GM19324 (cell line): ENCODE results near the gene KIRREL2.
"Not testable (repeated sequence)": the region's sequence is repeated elsewhere in the genome, so short reads cannot be mapped to it uniquely, and the experiment has no call there.

Experiments
- ATAC-seq: cut with Tn5 transposase; IDR thresholded peaks from one replicate; pipeline ENCODE4 v1.9.1; 2021; ENCODE audit warnings: mild to moderate bottlenecking, moderate library complexity; ENCODE audit not compliant: unreplicated experiment, low FRiP score

Gene KIRREL2

DNA sequence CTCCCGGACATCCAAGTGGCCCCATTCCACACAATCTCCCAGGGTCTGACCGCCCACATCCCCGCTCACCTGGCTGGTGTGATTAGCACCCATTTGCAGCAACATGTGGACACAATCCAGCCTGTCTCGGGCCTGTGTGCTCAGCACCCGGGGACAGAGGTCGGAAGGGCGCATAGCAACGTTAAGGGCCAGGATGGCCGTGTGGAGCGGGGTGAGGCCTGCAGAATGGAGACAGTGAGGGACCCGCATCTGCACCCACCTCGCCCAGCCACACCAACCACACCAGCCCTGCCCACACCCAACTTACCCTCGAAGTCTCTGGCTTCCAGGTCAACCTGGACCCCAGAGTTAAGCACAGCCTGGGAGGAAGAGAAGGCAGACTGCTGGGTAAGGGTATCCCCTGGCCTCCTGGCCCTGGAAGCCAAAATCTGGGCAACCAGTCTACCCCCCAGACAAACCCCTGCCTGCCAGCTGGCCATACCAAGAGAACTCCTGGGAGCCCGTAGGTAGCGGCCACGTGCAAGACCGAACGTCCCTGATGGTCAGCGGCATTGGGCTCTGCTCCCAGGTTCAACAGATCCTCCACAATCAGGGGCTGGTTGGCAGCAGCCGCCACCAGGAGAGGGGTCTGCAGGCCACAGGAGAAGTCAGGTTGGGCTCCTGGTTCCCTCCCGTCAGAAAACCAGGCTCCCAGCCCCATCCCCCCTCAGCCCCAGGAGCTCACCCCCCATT, 39.4 kb downstream of the KIRREL2 start:
- no peak for ATAC-seq

GRCh38 chr19:35896643-35897040, 39.9 kb downstream of the KIRREL2 start:
- no peak for ATAC-seq

- ATAC-seq = no peak
These were observed 41.2 kb downstream of the KIRREL2 start for GRCh38 chr19:35897706-35898451.

DNA sequence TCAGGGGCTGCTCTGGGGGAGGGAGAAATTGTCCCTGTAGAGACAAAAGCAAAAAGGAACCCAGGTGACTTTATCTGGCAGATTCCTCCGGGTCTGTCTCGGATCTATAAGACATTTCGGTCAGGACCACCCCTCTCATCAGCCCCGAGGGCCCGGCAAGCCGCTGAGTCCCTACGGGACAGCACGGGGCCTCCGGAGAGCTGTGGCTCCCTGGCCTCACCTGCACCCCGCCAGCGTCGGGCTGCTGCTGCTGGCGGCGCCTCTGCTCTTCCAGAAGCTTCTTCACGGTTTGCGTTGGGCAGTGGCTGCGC, 41.7 kb downstream of the KIRREL2 start:
- ATAC-seq = no peak

DNA sequence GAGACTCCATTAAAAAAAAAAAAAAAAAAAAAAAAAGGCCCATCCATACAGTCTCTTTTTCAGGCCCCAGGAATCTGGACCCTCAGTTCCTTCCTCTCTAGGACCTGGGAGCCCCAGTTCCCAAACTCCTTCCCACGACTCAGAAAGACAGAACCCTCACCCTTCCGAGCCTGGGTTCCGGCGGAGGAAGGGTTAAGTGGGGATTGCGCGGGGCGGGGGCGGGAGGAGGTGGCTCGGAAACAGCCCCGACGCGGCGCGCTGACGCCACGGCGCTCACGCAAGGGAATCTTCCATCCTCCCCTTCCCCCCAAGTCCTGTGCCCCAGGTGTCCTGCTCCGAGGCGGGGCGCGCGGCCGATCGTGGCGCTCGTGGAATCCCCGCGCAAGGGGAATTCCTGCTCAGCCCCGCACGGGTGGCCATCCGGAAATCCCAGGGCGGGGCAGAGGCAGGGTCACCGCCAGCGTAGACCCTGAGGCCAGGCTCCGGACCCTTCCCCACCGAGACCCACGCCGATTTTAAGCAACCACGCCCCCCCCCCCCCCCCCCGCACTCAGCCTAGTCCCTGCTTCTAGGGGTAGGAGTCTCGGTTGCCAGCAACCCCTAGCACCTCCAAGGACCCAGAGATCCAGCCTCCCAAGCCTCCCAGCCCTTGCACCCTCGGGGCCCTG, 43.0 kb downstream of the KIRREL2 start:
- peak; percentile 46 for ATAC-seq

DNA sequence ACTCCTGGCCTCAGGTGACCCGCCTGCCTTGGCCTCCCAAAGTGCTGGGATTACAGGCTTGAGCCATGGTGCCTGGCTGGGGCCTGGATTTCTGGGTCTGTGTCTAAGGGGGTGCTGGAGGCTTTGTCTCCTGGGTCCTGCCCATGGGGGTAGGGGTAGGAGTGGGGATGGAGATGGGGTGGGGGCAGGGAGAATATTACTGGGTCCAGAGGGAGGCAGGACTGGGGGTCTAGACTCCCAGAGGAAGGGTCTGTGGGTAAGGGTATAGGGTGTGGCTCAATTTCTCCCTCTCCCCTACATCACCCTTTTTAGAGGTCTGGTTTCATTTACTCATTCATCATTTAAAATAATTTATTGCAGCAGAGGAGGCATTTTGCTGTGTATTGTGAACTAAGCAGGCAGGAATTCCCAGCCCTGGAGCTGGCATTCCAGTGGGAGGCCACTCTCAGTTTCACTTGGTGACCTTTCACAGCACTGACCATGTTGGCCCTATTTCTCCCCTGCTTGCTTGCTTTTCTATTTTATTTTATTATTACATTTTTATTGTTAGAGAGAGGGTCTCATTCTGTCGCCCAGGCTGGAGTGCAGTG, 44.4 kb downstream of the KIRREL2 start:
- ATAC-seq = no peak

GRCh38 chr19:35901854-35902661, 45.3 kb downstream of the KIRREL2 start, which contains the start of gene HCST:
TSS of gene HCST (plus strand) at chr19:35902529. CDS start at chr19:35902594, 65 bp downstream.
- no peak for ATAC-seq

- ATAC-seq = no peak
These were observed 46.3 kb downstream of the KIRREL2 start for GRCh38 chr19:35902870-35903475.

GRCh38 chr19:35903550-35904179, 47.0 kb downstream of the KIRREL2 start:
- peak; percentile 33 for ATAC-seq

- no peak for ATAC-seq
These were observed 47.8 kb downstream of the KIRREL2 start for GRCh38 chr19:35904311-35905068.

- ATAC-seq = no peak
These were observed 48.5 kb downstream of the KIRREL2 start for GRCh38 chr19:35905178-35905727.

DNA sequence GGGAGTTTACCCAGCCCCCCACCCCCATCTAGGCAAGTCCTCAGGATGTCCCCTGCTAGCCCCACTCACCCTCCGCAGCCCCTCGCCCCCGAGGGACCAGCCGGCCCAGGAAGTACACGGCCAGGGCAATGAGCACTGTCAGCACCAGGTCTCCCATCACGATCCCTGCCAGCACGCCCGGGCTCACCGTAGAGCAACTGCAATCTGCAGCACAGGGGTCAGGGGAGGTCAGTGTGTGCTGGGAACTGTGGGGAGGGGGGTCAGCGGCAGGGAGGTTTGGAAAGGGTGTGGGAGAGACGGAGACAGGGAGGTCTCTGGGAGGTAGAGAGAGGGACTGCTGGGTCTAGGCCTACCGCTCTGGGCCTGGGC, 50.6 kb downstream of the KIRREL2 start:
- ATAC-seq = no peak

GRCh38 chr19:35908010-35908441, 51.3 kb downstream of the KIRREL2 start, which contains the start of gene TYROBP:
TSS of gene TYROBP (minus strand) at chr19:35908295. CDS start at chr19:35908228, 67 bp downstream.
- ATAC-seq = no peak

GRCh38 chr19:35908973-35909683, 52.4 kb downstream of the KIRREL2 start:
- no peak for ATAC-seq

GRCh38 chr19:35909684-35910035, 52.9 kb downstream of the KIRREL2 start:
- no peak for ATAC-seq

GRCh38 chr19:35910355-35910754, 53.6 kb downstream of the KIRREL2 start:
- not testable (repeated sequence) for ATAC-seq

DNA sequence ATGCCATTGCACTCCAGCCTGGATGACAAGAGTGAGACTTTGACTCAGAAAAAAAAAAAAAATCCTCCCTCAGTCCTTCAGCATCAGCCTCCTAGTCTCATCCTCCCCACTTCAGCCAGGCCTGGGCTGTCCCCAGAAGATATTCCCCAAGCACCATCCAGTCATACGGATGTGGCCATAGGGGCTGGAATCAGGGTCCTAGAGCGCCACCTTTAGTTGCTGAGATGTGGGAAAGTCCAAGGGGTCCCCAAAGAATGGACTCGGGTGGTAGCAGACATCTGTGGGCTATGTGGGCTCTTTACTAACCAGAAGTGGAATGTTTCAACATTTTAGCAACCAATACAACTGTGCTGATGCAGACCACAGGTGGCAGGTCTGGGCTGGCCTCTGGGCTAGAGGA, 54.5 kb downstream of the KIRREL2 start:
- ATAC-seq = no peak

GRCh38 chr19:35911790-35912189, 55.1 kb downstream of the KIRREL2 start:
- no peak for ATAC-seq
